H1 (cell line): ENCODE results near the gene VWA2. TPM values are rescaled to one million over a fixed set of nuclear protein-coding genes. Genes with fewer than 3 reads are reported as not detected.

Experiments used
- CTCF ChIA-PET: fragments of 300-600 bp; sonication (Branson Sonifier 250); formaldehyde crosslinking; loops from one replicate; lab custom pipeline; 2021; ENCODE audit not compliant: partially characterized antibody; lab: Charles Lee
- POLR2A ChIA-PET: fragments of 300-600 bp; sonication (Branson Sonifier 250); formaldehyde crosslinking; loops from one replicate; lab custom pipeline; 2021; ENCODE audit warnings: inconsistent platforms; ENCODE audit not compliant: partially characterized antibody; lab: Charles Lee
- DNase-seq, 2 experiments: peaks; one replicate each; pipeline versions ENCODE4 v3.0.0 to v3.0.0-alpha.2; 2010 to 2022; ENCODE audit warnings: low spot score in 2 of 2, low read depth in 1 of 2, mixed read lengths in 1 of 2
- FAIRE-seq: peaks from 2 replicates; lab custom pipeline; 2011; peaks lifted over from hg19 to GRCh38; lab: Jason Lieb, UNC
- H2AFZ ChIP-seq: 2 replicates; pipeline ENCODE4 v1.8.1; 2012; ENCODE audit warnings: low read length, inconsistent platforms
- H2AK5ac ChIP-seq: 2 replicates; pipeline ENCODE4 v1.6.1; 2013; ENCODE audit warnings: low read depth, low read length
- H2BK120ac ChIP-seq: replicated peaks from 2 replicates; pipeline ENCODE3; 2013; ENCODE audit warnings: low read depth, low read length, inconsistent platforms
- H2BK12ac ChIP-seq: 2 replicates; pipeline ENCODE4 v1.6.1; 2013; ENCODE audit warnings: low read depth, low read length
- H2BK15ac ChIP-seq: 2 replicates; pipeline ENCODE4 v1.6.1; 2013; ENCODE audit warnings: low read length
- H2BK20ac ChIP-seq: 2 replicates; pipeline ENCODE4 v1.6.1; 2013; ENCODE audit warnings: low read length
- H2BK5ac ChIP-seq: 2 replicates; pipeline ENCODE4 v1.6.1; 2013; ENCODE audit warnings: low read depth, low read length
- H3K14ac ChIP-seq: 2 replicates; pipeline ENCODE4 v1.6.1; 2013; ENCODE audit warnings: inconsistent platforms; ENCODE audit not compliant: insufficient read length
- H3K18ac ChIP-seq: 2 replicates; pipeline ENCODE4 v1.6.1; 2013; ENCODE audit warnings: low read length; ENCODE audit errors: extremely low read depth
- H3K23ac ChIP-seq: 2 replicates; pipeline ENCODE4 v1.6.1; 2013; ENCODE audit warnings: inconsistent platforms; ENCODE audit not compliant: insufficient read length
- H3K23me2 ChIP-seq: 2 replicates; pipeline ENCODE4 v1.6.1; 2013; ENCODE audit warnings: low read depth, low read length
- H3K27ac ChIP-seq: 2 replicates; pipeline ENCODE4 v1.6.1; 2011; ENCODE audit warnings: low read depth, low read length, inconsistent platforms
- H3K27me3 ChIP-seq, 4 experiments: replicated peaks in 1 of 4; 1 replicate in 1 of 4; 2 replicates in 3 of 4; pipeline versions ENCODE4 v1.6.1 to v1.8.1; 2011 to 2013; ENCODE audit warnings: low read length in 3 of 4, mild to moderate bottlenecking in 3 of 4, inconsistent platforms in 2 of 4, mixed read lengths in 2 of 4, moderate library complexity in 1 of 4; ENCODE audit not compliant: control insufficient read depth in 3 of 4, insufficient read depth in 3 of 4; ENCODE audit errors: extremely low read depth in 1 of 4
- H3K36me3 ChIP-seq, 4 experiments: 2 replicates each; pipeline versions ENCODE4 v1.6.1 to v1.8.1; 2011 to 2013; ENCODE audit warnings: mild to moderate bottlenecking in 4 of 4, low read length in 3 of 4, moderate library complexity in 2 of 4, control low read depth in 1 of 4, inconsistent platforms in 1 of 4; ENCODE audit not compliant: insufficient read depth in 4 of 4, control insufficient read depth in 2 of 4
- H3K4ac ChIP-seq: replicated peaks from 2 replicates; pipeline ENCODE3; 2013; ENCODE audit warnings: low read length, low read depth, mixed read lengths, inconsistent platforms; ENCODE audit not compliant: insufficient read length
- H3K4me1 ChIP-seq, 4 experiments: replicated peaks in 1 of 4; 1 replicate in 1 of 4; 2 replicates in 3 of 4; pipeline versions ENCODE4 v1.6.1 to v1.8.1; 2011 to 2013; ENCODE audit warnings: low read length in 3 of 4, inconsistent platforms in 2 of 4, mixed read lengths in 1 of 4; ENCODE audit not compliant: insufficient read depth in 4 of 4, control insufficient read depth in 3 of 4
- H3K4me2 ChIP-seq, 2 experiments: 2 replicates each; pipeline versions ENCODE4 v1.6.1 to v1.8.1; 2011 to 2013; ENCODE audit warnings: low read depth in 2 of 2, low read length in 2 of 2, control low read depth in 1 of 2, inconsistent platforms in 1 of 2, mild to moderate bottlenecking in 1 of 2; ENCODE audit not compliant: insufficient read depth in 1 of 2
- H3K4me3 ChIP-seq, 4 experiments: fragments of 200-600, 300-600 bp in 1 of 4; sonication (generic), shearing (Covaris generic), sonication (Bioruptor Twin) in 1 of 4; 2 replicates each; pipeline versions ENCODE4 v1.5.1 to v1.8.1; 2011 to 2016; ENCODE audit warnings: low read length in 4 of 4, low read depth in 3 of 4, control low read depth in 2 of 4, inconsistent platforms in 2 of 4, mild to moderate bottlenecking in 2 of 4, mixed read lengths in 1 of 4, moderate library complexity in 1 of 4; ENCODE audit not compliant: insufficient read depth in 2 of 4; ENCODE audit errors: extremely low read depth in 1 of 4
- H3K56ac ChIP-seq: replicated peaks from 2 replicates; pipeline ENCODE3; 2013; ENCODE audit warnings: low read depth, mild to moderate bottlenecking, mixed read lengths, low read length, inconsistent platforms; ENCODE audit not compliant: insufficient read length
- H3K79me1 ChIP-seq: 2 replicates; pipeline ENCODE4 v1.6.1; 2013; ENCODE audit warnings: low read depth, low read length, control low read depth
- H3K79me2 ChIP-seq, 2 experiments: 2 replicates each; pipeline versions ENCODE4 v1.6.1 to v1.8.1; 2012 to 2013; ENCODE audit warnings: low read length in 2 of 2, mild to moderate bottlenecking in 2 of 2, inconsistent platforms in 1 of 2; ENCODE audit not compliant: insufficient read depth in 2 of 2, control insufficient read depth in 1 of 2
- H3K9ac ChIP-seq, 4 experiments: replicated peaks in 1 of 4; 1 replicate in 1 of 4; 2 replicates in 3 of 4; pipeline versions ENCODE4 v1.6.1 to v1.8.1; 2011 to 2013; ENCODE audit warnings: low read depth in 3 of 4, low read length in 3 of 4, control low read depth in 2 of 4, mild to moderate bottlenecking in 2 of 4, moderate library complexity in 2 of 4, inconsistent platforms in 1 of 4; ENCODE audit errors: extremely low read depth in 1 of 4
- H3K9me3 ChIP-seq, 2 experiments: 2 replicates each; pipeline versions ENCODE4 v1.6.1 to v1.8.1; 2012 to 2013; ENCODE audit warnings: mild to moderate bottlenecking in 2 of 2, moderate library complexity in 2 of 2, control low read depth in 1 of 2, inconsistent platforms in 1 of 2, low read depth in 1 of 2, low read length in 1 of 2, mixed read lengths in 1 of 2; ENCODE audit not compliant: insufficient read depth in 2 of 2
- H4K20me1 ChIP-seq, 2 experiments: replicated peaks in 1 of 2; 2 replicates each; pipeline versions ENCODE3 to v1.8.1; 2011 to 2013; ENCODE audit warnings: inconsistent platforms in 2 of 2, low read length in 2 of 2, mild to moderate bottlenecking in 1 of 2; ENCODE audit not compliant: insufficient read depth in 2 of 2, control insufficient read depth in 1 of 2
- H4K5ac ChIP-seq: 2 replicates; pipeline ENCODE4 v1.6.1; 2013; ENCODE audit warnings: low read length, low read depth, mixed read lengths, inconsistent platforms; ENCODE audit not compliant: insufficient read length
- H4K8ac ChIP-seq: 2 replicates; pipeline ENCODE4 v1.8.0; 2013; ENCODE audit warnings: mild to moderate bottlenecking, moderate library complexity, low read length, inconsistent platforms; ENCODE audit not compliant: insufficient read depth; ENCODE audit errors: extremely low read depth
- H4K91ac ChIP-seq: replicated peaks from 2 replicates; pipeline ENCODE3; 2013; ENCODE audit warnings: low read length, mixed read lengths, inconsistent platforms; ENCODE audit not compliant: insufficient read length
- CBX8 ChIP-seq: fragments of 300-800, 300-1000 bp; sonication (generic); IDR thresholded peaks from 2 replicates; pipeline ENCODE4 v1.7.1; 2016; ENCODE audit warnings: low read depth, low read length, borderline replicate concordance
- CEBPB ChIP-seq: IDR thresholded peaks from 2 replicates; pipeline ENCODE4 v1.6.1; 2012; ENCODE audit warnings: low read depth, low read length
- E2F6 ChIP-seq: IDR thresholded peaks from 2 replicates; pipeline ENCODE4 v1.6.1; 2012; ENCODE audit warnings: inconsistent platforms
- EGR1 ChIP-seq: IDR thresholded peaks from 2 replicates; pipeline ENCODE4 v1.6.1; 2011; ENCODE audit warnings: low read depth, low read length, borderline replicate concordance
- EP300 ChIP-seq, 2 experiments: IDR thresholded peaks; 1 replicate in 1 of 2; 2 replicates in 1 of 2; pipeline ENCODE4 v1.6.1; 2011 to 2012; ENCODE audit warnings: low read depth in 2 of 2, low read length in 2 of 2, mild to moderate bottlenecking in 2 of 2, borderline replicate concordance in 1 of 2, inconsistent platforms in 1 of 2, moderate library complexity in 1 of 2
- EZH2 ChIP-seq: fragments of 200-600 bp; sonication (generic); IDR thresholded peaks from 2 replicates; pipeline ENCODE4 v1.7.1; 2012; ENCODE audit warnings: low read depth, mild to moderate bottlenecking, moderate library complexity, low read length, inconsistent platforms; ENCODE audit not compliant: severe bottlenecking
- GABPA ChIP-seq: IDR thresholded peaks from 2 replicates; pipeline ENCODE4 v1.6.1; 2011; ENCODE audit warnings: mild to moderate bottlenecking, low read length, moderate library complexity, borderline replicate concordance; ENCODE audit not compliant: insufficient read depth
- KDM1A ChIP-seq: fragments of 200-600, 300-600 bp; sonication (generic); IDR thresholded peaks from 2 replicates; pipeline ENCODE4 v1.7.1; 2016; ENCODE audit warnings: mild to moderate bottlenecking, low read length, borderline replicate concordance
- PHF8 ChIP-seq: fragments of 200-600 bp; sonication (generic); conservative IDR thresholded peaks from 2 replicates; pipeline ENCODE4 v1.7.1; 2012; ENCODE audit warnings: low read depth, mild to moderate bottlenecking, inconsistent platforms, low read length, moderate library complexity
- SAP30 ChIP-seq: fragments of 300-600 bp; sonication (generic); IDR thresholded peaks from 2 replicates; pipeline ENCODE4 v1.7.1; 2012; ENCODE audit warnings: low read length, moderate library complexity, mild to moderate bottlenecking, inconsistent platforms; ENCODE audit not compliant: insufficient read depth, insufficient replicate concordance
- SP1 ChIP-seq: IDR thresholded peaks from 2 replicates; pipeline ENCODE4 v1.6.1; 2011; ENCODE audit warnings: low read depth, low read length
- SP2 ChIP-seq: IDR thresholded peaks from 2 replicates; pipeline ENCODE4 v1.6.1; 2012; ENCODE audit warnings: mild to moderate bottlenecking, low read length, inconsistent platforms
- WGBS, 2 experiments: shearing (Covaris generic) in 1 of 2; methylation state at CpG; one replicate each; pipeline versions ENCODE4 v1.1.6 to v1.1.7; 2013 to 2015; ENCODE audit warnings: low lambda C conversion rate in 2 of 2, mixed read lengths in 2 of 2, inconsistent platforms in 1 of 2, low coverage in 1 of 2, missing lambda C conversion rate in 1 of 2; ENCODE audit not compliant: insufficient replicate concordance in 2 of 2, insufficient coverage in 1 of 2, insufficient read length in 1 of 2; ENCODE audit errors: extremely low coverage in 1 of 2, missing lambda C conversion rate in 1 of 2; 5-methylcytosine and 5-hydroxymethylcytosine counted together
- polyA plus RNA-seq, 7 experiments: library from polyadenylated mRNA; depleted of rRNA in 3 of 7; stranded (reverse) in 5 of 7; unstranded in 2 of 7; fragments of >200 nt in 5 of 7; fragments of 200-250 nt in 2 of 7; gene quantifications; 1 replicate in 5 of 7; 2 replicates in 1 of 7; 4 replicates in 1 of 7; pipeline versions ENCODE4 v1.2.1 to v1.2.3, GENCODE V29; 2011 to 2013; ENCODE audit warnings: missing spikeins in 2 of 7, mixed read lengths in 2 of 7
- total RNA-seq: library from RNA; stranded (reverse); fragmentation: NEBNext Ultra II Directional; extraction: Animal tissue kit (Norgen Biotek cat#: 25700); gene quantifications from 2 replicates; pipeline ENCODE4 v1.2.1, GENCODE V29; 2021

The VWA2 gene
- total and polyA plus RNA-seq, 2 of the 8 experiments (the other 6 are each of a cell fraction or from before 2014, with no cell fraction given) = 2.8 to 2.9 TPM

GRCh38 chr10:114300036-114300645, 61.1 kb downstream of the VWA2 start:
- ChIA-PET CTCF (interaction anchor here (1.0 to 8.8 kb wide), 6 partner anchors 22 to 171 kb away, joined by 3 to 269 read pairs (median 4); no protein-coding TSS in a partner anchor), POLR2A (no interaction called here)
- H3K4me1 ChIP-seq = peaks cover 0 to 8% (median 2%) of the 10 kb centered on the region in 4 experiments; a peak in 4 of 7 replicates
- no peak overlapping the region for H2BK15ac ChIP-seq
- H2AK5ac ChIP-seq = no peak overlapping the region
- H3K27ac ChIP-seq = no peak overlapping the region
- H3K4ac ChIP-seq = no peak overlapping the region
- H3K9ac ChIP-seq = no peak overlapping the region
- H3K18ac ChIP-seq = no peak overlapping the region
- no peak overlapping the region for H4K91ac ChIP-seq
- no peak for FAIRE-seq
- H3K79me2 ChIP-seq = no peaks in the 10 kb centered on the region
- WGBS, 2 experiments = 92% methylated on average over 16 of the region's 16 CpGs; no CpG with 5 or more reads in 1 of the 2 experiments
- no peak for DNase-seq
- no peaks in the 10 kb centered on the region for H4K20me1 ChIP-seq
- no peak overlapping the region for H3K56ac ChIP-seq
- H2BK20ac ChIP-seq = no peak overlapping the region
- no peaks in the 10 kb centered on the region for H3K79me1 ChIP-seq
- no peak overlapping the region for H2BK5ac ChIP-seq
- no peaks in the 10 kb centered on the region for H3K27me3 ChIP-seq
- no peak overlapping the region for H3K4me2 ChIP-seq
- no peak overlapping the region for H4K8ac ChIP-seq
- peaks cover 4% of the 10 kb centered on the region; the same call in 1 of the 2 replicates for H3K23me2 ChIP-seq
- H3K14ac ChIP-seq = no peak overlapping the region
- H2AFZ ChIP-seq = no peak overlapping the region
- H4K5ac ChIP-seq = no peak overlapping the region
- H2BK12ac ChIP-seq = no peak overlapping the region
- H2BK120ac ChIP-seq = no peak overlapping the region
- H3K4me3 ChIP-seq = no peak overlapping the region
- peaks cover 0 to 19% (median 4%) of the 10 kb centered on the region in 4 experiments; a peak in 4 of 8 replicates for H3K36me3 ChIP-seq
- no peak overlapping the region for H3K23ac ChIP-seq
- H3K9me3 ChIP-seq = peaks cover 6 to 10% of the 10 kb centered on the region in 2 experiments; a peak in 3 of 4 replicates
- TF ChIP-seq SAP30 (no peak), CBX8 (no peak), E2F6 (no peak), SP2 (no peak), PHF8 (no peak), EGR1 (no peak), EP300 (IDR thresholded peaks at IDR 0.05; ENCODE audit: borderline replicate concordance in 1 of 2, low read depth in 2 of 2, low read length in 2 of 2) (no peak), KDM1A (no peak), GABPA (no peak), EZH2 (no peak), SP1 (no peak), CEBPB (no peak)
